SK-N-MC (cell line): ENCODE results near the gene CALCB.

ENCODE experiments used
- DNase-seq: peaks from one replicate; pipeline ENCODE4 v3.0.0-alpha.2; 2011; ENCODE audit warnings: low read depth, low spot score
- H3K27ac ChIP-seq: fragments of 200-600 bp; sonication (generic); 2 replicates; pipeline ENCODE4 v1.5.1; 2016; ENCODE audit warnings: mixed run types
- H3K36me3 ChIP-seq: fragments of 200-600 bp; sonication (generic); 2 replicates; pipeline ENCODE4 v1.6.1; 2017; ENCODE audit warnings: antibody characterized with exemption, low read length, mixed read lengths; ENCODE audit not compliant: insufficient read depth
- H3K4me3 ChIP-seq: fragments of 200-600 bp; sonication (generic); 2 replicates; pipeline ENCODE4 v1.5.1; 2016
- H3K9ac ChIP-seq: fragments of 200-600 bp; sonication (generic); 2 replicates; pipeline ENCODE4 v1.8.0; 2017; ENCODE audit warnings: mixed run types, mixed read lengths; ENCODE audit not compliant: insufficient read length
- H3K9me3 ChIP-seq: fragments of 200-600 bp; sonication (generic); 2 replicates; pipeline ENCODE4 v1.6.1; 2017; ENCODE audit warnings: low read depth, mild to moderate bottlenecking, antibody characterized with exemption, low read length, moderate library complexity, mixed read lengths
- EZH2 ChIP-seq: fragments of 200-600 bp; sonication (generic); IDR thresholded peaks from one replicate; pipeline ENCODE4 v1.6.1; 2017; ENCODE audit warnings: antibody characterized with exemption
- FOXP2 ChIP-seq: optimal IDR thresholded peaks from 2 replicates; pipeline ENCODE3; 2011; ENCODE audit warnings: mild to moderate bottlenecking, moderate library complexity; ENCODE audit not compliant: insufficient read depth; ENCODE audit errors: extremely low read length, control extremely low read depth
- POLR2AphosphoS5 ChIP-seq: IDR thresholded peaks from 2 replicates; pipeline ENCODE4 v1.6.1; 2012; ENCODE audit warnings: mild to moderate bottlenecking, low read depth, low read length, borderline replicate concordance

Gene CALCB

GRCh38 chr11:15123849-15124248 is 50.5 kb downstream of the CALCB start:
- Histone ChIP-seq H3K9me3 (no peaks in the 10 kb centered on the region), H3K9ac (no peak overlapping the region), H3K27ac (no peak overlapping the region), H3K4me3 (no peak overlapping the region), H3K36me3 (no peaks in the 10 kb centered on the region)
- no peak for DNase-seq
- TF ChIP-seq EZH2 (no peak), POLR2AphosphoS5 (no peak), FOXP2 (no peak)

- no peak for TF ChIP-seq POLR2AphosphoS5
- no peak for TF ChIP-seq FOXP2
- TF ChIP-seq EZH2: no peak
- DNase-seq: no peak
- no peak overlapping the region for H3K27ac ChIP-seq
Observed at GRCh38 chr11:15124528-15124927, 51.1 kb downstream of the CALCB start.

GRCh38 chr11:15127341-15127740 is 53.9 kb downstream of the CALCB start:
- Histone ChIP-seq H3K4me3 (no peak overlapping the region), H3K9ac (no peak overlapping the region), H3K36me3 (no peaks in the 10 kb centered on the region), H3K9me3 (no peaks in the 10 kb centered on the region), H3K27ac (no peak overlapping the region)
- no peak for DNase-seq
- TF ChIP-seq POLR2AphosphoS5 (no peak), FOXP2 (no peak), EZH2 (no peak)

More at GRCh38 chr11:15124528-15124927, 51.1 kb downstream of the CALCB start:
- Histone ChIP-seq H3K36me3 (no peaks in the 10 kb centered on the region), H3K9me3 (no peaks in the 10 kb centered on the region), H3K9ac (no peak overlapping the region), H3K4me3 (no peak overlapping the region)
